Breast epithelium (tissue), 4 donors: Measurements from ENCODE around the gene RELN. TPM values are rescaled to one million over a fixed set of nuclear protein-coding genes. Genes with fewer than 3 reads are reported as not detected.

Experiments used
- DNase-seq, 2 donors: peaks; one replicate each; pipeline ENCODE4 v3.0.0-alpha.2; 2019; ENCODE audit warnings: low spot score in 2 of 2
- H3K27ac ChIP-seq, 2 donors: fragments of 200-600 bp; sonication (generic) in 1 of 2; one replicate each; pipeline ENCODE4 v1.5.1; 2016 to 2019; ENCODE audit warnings: mild to moderate bottlenecking in 1 of 2
- H3K27me3 ChIP-seq, 2 donors: fragments of 200-600 bp; sonication (generic) in 1 of 2; one replicate each; pipeline versions ENCODE4 v1.5.1 to v1.6.0; 2017 to 2019; ENCODE audit warnings: control low read depth in 1 of 2, mild to moderate bottlenecking in 1 of 2
- H3K36me3 ChIP-seq: fragments of 200-600 bp; one replicate; pipeline ENCODE4 v1.5.1; 2019
- H3K4me1 ChIP-seq, 2 donors: fragments of 200-600 bp; sonication (generic); one replicate each; pipeline ENCODE4 v1.5.1; 2016 to 2019; ENCODE audit warnings: control low read depth in 1 of 2
- H3K4me3 ChIP-seq, 3 donors: fragments of 200-600 bp; sonication (generic); 1 replicate in 2 of 3; 2 replicates in 1 of 3; pipeline ENCODE4 v1.5.1; 2016 to 2019; ENCODE audit warnings: mild to moderate bottlenecking in 3 of 3, moderate library complexity in 2 of 3
- H3K9me3 ChIP-seq, 2 donors: fragments of 200-600 bp; sonication (generic) in 1 of 2; one replicate each; pipeline ENCODE4 v1.5.1; 2016 to 2019; ENCODE audit warnings: control low read depth in 1 of 2
- CTCF ChIP-seq, 3 donors: fragments of 450-650 bp; IDR thresholded peaks; one replicate each; pipeline ENCODE4 v1.5.1; 2016 to 2017; ENCODE audit warnings: antibody characterized with exemption in 3 of 3, mild to moderate bottlenecking in 3 of 3, moderate library complexity in 3 of 3
- POLR2A ChIP-seq: fragments of 450-650 bp; IDR thresholded peaks from one replicate; pipeline ENCODE4 v1.6.1; 2016; ENCODE audit warnings: antibody characterized with exemption, mild to moderate bottlenecking, moderate library complexity
- POLR2AphosphoS5 ChIP-seq, 3 donors: sonication (generic); formaldehyde crosslinking; IDR thresholded peaks; one replicate each; pipeline ENCODE4 v1.6.1; 2017; ENCODE audit warnings: antibody characterized with exemption in 3 of 3
- intact Hi-C: fragments of 100-400 bp; cut with DNase I; formaldehyde crosslinking; loops from one replicate; pipeline ENCODE4 v1.15.1; 2023; ENCODE audit warnings: low total_unique reads
- total RNA-seq, 3 donors: library from RNA; depleted of rRNA; stranded (reverse); fragments of >200 nt; gene quantifications; one replicate each; pipeline ENCODE4 v1.1.0, GENCODE V29; 2016

Gene RELN
- total RNA-seq, 3 donors from 2014 or later: 3.0 to 9.8 (median 4.5) TPM

- Histone ChIP-seq H3K4me3 (peak overlapping the region in 1 of 3 donors; percentile 46), H3K36me3 (no peaks in the 10 kb centered on the region), H3K4me1 (no peaks in the 10 kb centered on the region), H3K27ac (no peak overlapping the region), H3K27me3 (no peaks in the 10 kb centered on the region), H3K9me3 (no peaks in the 10 kb centered on the region)
- TF ChIP-seq CTCF (IDR thresholded peaks at IDR 0.05) (peak in 1 of 3 donors; percentile 38), POLR2AphosphoS5 (IDR thresholded peaks at IDR 0.05) (no peak)
- intact Hi-C loops: no loop called here
- DNase-seq: no peak
These were observed 465.2 kb downstream of the RELN start for GRCh38 chr7:103524042-103524907.

DNA sequence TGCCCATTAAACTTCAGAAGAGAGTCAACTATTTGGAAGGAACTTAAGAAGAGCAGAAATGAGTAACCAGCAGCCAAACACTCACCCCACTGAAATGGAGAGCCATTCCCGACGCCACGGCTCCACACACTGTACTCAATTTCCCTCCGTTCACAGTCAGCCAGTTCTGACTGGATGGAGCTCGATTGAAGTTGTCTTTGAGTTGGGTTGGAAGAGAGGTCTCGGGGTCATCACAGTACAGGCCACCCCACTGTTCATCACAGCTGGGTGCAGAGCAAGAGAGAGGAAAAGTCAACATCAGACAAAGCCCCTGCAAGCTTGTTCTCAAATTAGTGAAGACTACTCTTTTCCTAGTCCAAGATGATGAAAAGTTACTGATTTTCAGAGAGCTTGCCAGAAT, 467.5 kb downstream of the RELN start:
- intact Hi-C loops: no loop called here
- no peak overlapping the region for H3K27ac ChIP-seq
- H3K4me3 ChIP-seq: no peak overlapping the region

DNA sequence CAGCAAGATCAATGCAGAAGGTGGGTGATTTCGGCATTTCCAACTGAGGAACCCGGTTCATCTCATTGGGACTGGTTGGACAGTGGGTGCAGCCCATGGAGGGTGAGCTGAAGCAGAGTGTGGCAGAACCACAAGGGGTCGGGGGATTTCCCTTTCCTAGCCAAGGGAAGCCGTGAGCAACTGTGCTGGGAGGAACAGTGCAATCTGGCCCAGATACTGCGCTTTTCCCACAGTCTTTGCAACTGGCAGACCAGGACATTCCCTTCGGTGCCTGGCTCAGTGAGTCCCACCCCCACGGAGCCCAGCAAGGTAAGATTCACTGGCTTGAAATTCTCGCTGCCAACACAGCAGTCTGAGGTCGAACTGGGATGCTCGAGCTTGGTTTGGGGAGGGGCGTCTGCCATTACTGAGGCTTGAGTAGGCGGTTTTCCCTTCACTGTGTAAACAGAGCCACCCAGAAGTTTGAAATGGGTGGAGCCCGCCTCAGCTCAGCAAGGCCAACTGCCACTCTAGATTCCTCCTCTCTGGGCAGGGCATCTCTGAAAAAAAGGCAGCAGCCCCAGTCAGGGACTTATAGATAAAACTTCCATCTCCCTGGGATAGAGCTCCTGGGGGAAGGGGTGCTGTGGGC, 484.8 kb downstream of the RELN start:
- no peaks in the 10 kb centered on the region for H3K36me3 ChIP-seq
- intact Hi-C loops: no loop called here
- TF ChIP-seq POLR2A (no peak), POLR2AphosphoS5 (IDR thresholded peaks at IDR 0.05) (no peak), CTCF (IDR thresholded peaks at IDR 0.05) (no peak)
- no peak overlapping the region for H3K4me3 ChIP-seq
- DNase-seq: no peak
- no peak overlapping the region for H3K27ac ChIP-seq
- H3K4me1 ChIP-seq: no peaks in the 10 kb centered on the region
- no peaks in the 10 kb centered on the region for H3K27me3 ChIP-seq
- no peaks in the 10 kb centered on the region for H3K9me3 ChIP-seq

More for the DNA sequence above, 467.5 kb downstream of the RELN start:
- TF ChIP-seq POLR2AphosphoS5 (IDR thresholded peaks at IDR 0.05) (no peak), CTCF (IDR thresholded peaks at IDR 0.05) (no peak), POLR2A (no peak)
- Histone ChIP-seq H3K4me1 (no peaks in the 10 kb centered on the region), H3K9me3 (no peaks in the 10 kb centered on the region), H3K36me3 (no peaks in the 10 kb centered on the region), H3K27me3 (no peaks in the 10 kb centered on the region)
- no peak for DNase-seq

GRCh38 chr7:103501206-103501605, 488.3 kb downstream of the RELN start:
- TF ChIP-seq POLR2AphosphoS5 (IDR thresholded peaks at IDR 0.05): no peak
- no peak for TF ChIP-seq CTCF (IDR thresholded peaks at IDR 0.05)
- no peak for TF ChIP-seq POLR2A
- Histone ChIP-seq H3K36me3 (no peaks in the 10 kb centered on the region), H3K27me3 (no peaks in the 10 kb centered on the region), H3K4me1 (no peaks in the 10 kb centered on the region), H3K9me3 (no peaks in the 10 kb centered on the region), H3K27ac (no peak overlapping the region), H3K4me3 (no peak overlapping the region)
- no peak for DNase-seq
- intact Hi-C loops: no loop called here

DNA sequence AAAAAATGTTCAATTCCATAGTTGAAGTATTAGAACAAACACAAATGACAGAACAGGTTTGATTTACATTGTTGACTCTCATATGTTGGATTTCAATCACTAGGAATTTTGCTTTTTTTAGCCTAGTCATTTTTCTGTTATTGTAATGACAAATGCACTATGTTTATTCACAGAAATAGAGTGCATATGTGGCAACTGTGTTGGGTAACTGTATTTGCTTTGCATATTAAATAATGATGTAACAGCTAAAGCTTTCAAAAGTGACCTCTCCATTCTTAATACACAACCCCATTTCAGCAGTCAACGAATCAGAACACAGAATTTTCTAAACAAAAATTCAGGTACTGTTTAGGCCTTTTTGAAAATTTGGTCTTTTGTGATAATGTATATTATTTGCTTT, 489.5 kb downstream of the RELN start:
- no peak overlapping the region for H3K4me3 ChIP-seq
- intact Hi-C loops: no loop called here
- H3K27ac ChIP-seq: no peak overlapping the region
- no peaks in the 10 kb centered on the region for H3K9me3 ChIP-seq
- TF ChIP-seq POLR2A: no peak
- TF ChIP-seq POLR2AphosphoS5 (IDR thresholded peaks at IDR 0.05): no peak
- TF ChIP-seq CTCF (IDR thresholded peaks at IDR 0.05): no peak
- H3K36me3 ChIP-seq: no peaks in the 10 kb centered on the region
- H3K4me1 ChIP-seq: no peaks in the 10 kb centered on the region
- DNase-seq: no peak
- no peaks in the 10 kb centered on the region for H3K27me3 ChIP-seq
